Measurements from ENCODE around the gene GNL2.
A peak's percentile ranks its signal among the peaks of the same experiment; 100 is the strongest.
"Not testable (repeated sequence)": the region's sequence is repeated elsewhere in the genome, so short reads cannot be mapped to it uniquely, and the experiment has no call there.

Gene GNL2

GRCh38 chr1:37561133-37562132 is 34.3 kb downstream of the GNL2 start:
- Histone ChIP-seq H3K27me3 (ENCODE audit: insufficient read depth, low read depth) (no peaks in the 10 kb centered on the region), H2AFZ (ENCODE audit: low read depth) (no peak overlapping the region), H3K4me1 (ENCODE audit: low read depth, poor library complexity, severe bottlenecking) (no peaks in the 10 kb centered on the region), H3K27ac (no peak overlapping the region), H3K4me2 (no peak overlapping the region), H3K36me3 (ENCODE audit: insufficient read depth) (no peaks in the 10 kb centered on the region), H3K4me3 (IDR thresholded peaks at IDR 0.05; ENCODE audit: insufficient read depth, low read depth, low read length) (no peak overlapping the region), H4K20me1 (ENCODE audit: insufficient read depth) (no peaks in the 10 kb centered on the region), H3K79me2 (ENCODE audit: insufficient read depth, low read depth) (no peaks in the 10 kb centered on the region), H3K9ac (no peak overlapping the region)
- peak; percentile 69 for TF ChIP-seq CTCF (conservative IDR thresholded peaks at IDR 0.05; ENCODE audit: low read depth, low read length)

GRCh38 chr1:37560401-37561132 is 35.2 kb downstream of the GNL2 start:
- Histone ChIP-seq H3K27ac (no peak overlapping the region), H3K36me3 (ENCODE audit: insufficient read depth) (no peaks in the 10 kb centered on the region), H2AFZ (ENCODE audit: low read depth) (no peak overlapping the region), H3K9ac (no peak overlapping the region), H3K79me2 (ENCODE audit: insufficient read depth, low read depth) (no peaks in the 10 kb centered on the region), H3K4me3 (IDR thresholded peaks at IDR 0.05; ENCODE audit: insufficient read depth, low read depth, low read length) (no peak overlapping the region), H4K20me1 (ENCODE audit: insufficient read depth) (no peaks in the 10 kb centered on the region), H3K27me3 (ENCODE audit: insufficient read depth, low read depth) (no peaks in the 10 kb centered on the region), H3K4me2 (no peak overlapping the region), H3K4me1 (ENCODE audit: low read depth, poor library complexity, severe bottlenecking) (no peaks in the 10 kb centered on the region)
- no peak for TF ChIP-seq CTCF (conservative IDR thresholded peaks at IDR 0.05; ENCODE audit: low read depth, low read length)

- not testable (repeated sequence) for H3K36me3 ChIP-seq (ENCODE audit: insufficient read depth); H3K27me3 ChIP-seq (ENCODE audit: insufficient read depth, low read depth); H3K27ac ChIP-seq; H4K20me1 ChIP-seq (ENCODE audit: insufficient read depth); H3K79me2 ChIP-seq (ENCODE audit: insufficient read depth, low read depth); H2AFZ ChIP-seq (ENCODE audit: low read depth); H3K4me3 ChIP-seq (IDR thresholded peaks at IDR 0.05; ENCODE audit: insufficient read depth, low read depth, low read length); H3K4me1 ChIP-seq (ENCODE audit: low read depth, poor library complexity, severe bottlenecking); H3K9ac ChIP-seq; H3K4me2 ChIP-seq
These were observed 35.8 kb downstream of the GNL2 start for GRCh38 chr1:37559957-37560379.

- Histone ChIP-seq H3K4me2 (no peak overlapping the region), H3K4me3 (IDR thresholded peaks at IDR 0.05; ENCODE audit: insufficient read depth, low read depth, low read length) (no peak overlapping the region), H4K20me1 (ENCODE audit: insufficient read depth) (no peaks in the 10 kb centered on the region), H3K4me1 (ENCODE audit: low read depth, poor library complexity, severe bottlenecking) (peaks cover 4% of the 10 kb centered on the region), H3K27ac (no peak overlapping the region), H3K36me3 (ENCODE audit: insufficient read depth) (no peaks in the 10 kb centered on the region), H2AFZ (ENCODE audit: low read depth) (no peak overlapping the region), H3K79me2 (ENCODE audit: insufficient read depth, low read depth) (no peaks in the 10 kb centered on the region), H3K27me3 (ENCODE audit: insufficient read depth, low read depth) (no peaks in the 10 kb centered on the region), H3K9ac (no peak overlapping the region)
- TF ChIP-seq CTCF (conservative IDR thresholded peaks at IDR 0.05; ENCODE audit: low read depth, low read length): no peak
These were observed 36.7 kb downstream of the GNL2 start for GRCh38 chr1:37559080-37559479.
